H1 (cell line): Measurements from ENCODE around the gene ZNF48. TPM values are rescaled to one million over a fixed set of nuclear protein-coding genes. Genes with fewer than 3 reads are reported as not detected.

Experiments
- CTCF ChIA-PET: fragments of 300-600 bp; sonication (Branson Sonifier 250); formaldehyde crosslinking; loops from one replicate; lab custom pipeline; 2021; ENCODE audit not compliant: partially characterized antibody; lab: Charles Lee
- POLR2A ChIA-PET: fragments of 300-600 bp; sonication (Branson Sonifier 250); formaldehyde crosslinking; loops from one replicate; lab custom pipeline; 2021; ENCODE audit warnings: inconsistent platforms; ENCODE audit not compliant: partially characterized antibody; lab: Charles Lee
- DNase-seq, 2 experiments: peaks; one replicate each; pipeline versions ENCODE4 v3.0.0 to v3.0.0-alpha.2; 2010 to 2022; ENCODE audit warnings: low spot score in 2 of 2, low read depth in 1 of 2, mixed read lengths in 1 of 2
- FAIRE-seq: peaks from 2 replicates; lab custom pipeline; 2011; peaks lifted over from hg19 to GRCh38; lab: Jason Lieb, UNC
- H2AFZ ChIP-seq: 2 replicates; pipeline ENCODE4 v1.8.1; 2012; ENCODE audit warnings: low read length, inconsistent platforms
- H2AK5ac ChIP-seq: 2 replicates; pipeline ENCODE4 v1.6.1; 2013; ENCODE audit warnings: low read depth, low read length
- H2BK120ac ChIP-seq: replicated peaks from 2 replicates; pipeline ENCODE3; 2013; ENCODE audit warnings: low read depth, low read length, inconsistent platforms
- H2BK12ac ChIP-seq: 2 replicates; pipeline ENCODE4 v1.6.1; 2013; ENCODE audit warnings: low read depth, low read length
- H2BK15ac ChIP-seq: 2 replicates; pipeline ENCODE4 v1.6.1; 2013; ENCODE audit warnings: low read length
- H2BK20ac ChIP-seq: 2 replicates; pipeline ENCODE4 v1.6.1; 2013; ENCODE audit warnings: low read length
- H2BK5ac ChIP-seq: 2 replicates; pipeline ENCODE4 v1.6.1; 2013; ENCODE audit warnings: low read depth, low read length
- H3K14ac ChIP-seq: 2 replicates; pipeline ENCODE4 v1.6.1; 2013; ENCODE audit warnings: inconsistent platforms; ENCODE audit not compliant: insufficient read length
- H3K18ac ChIP-seq: 2 replicates; pipeline ENCODE4 v1.6.1; 2013; ENCODE audit warnings: low read length; ENCODE audit errors: extremely low read depth
- H3K23ac ChIP-seq: 2 replicates; pipeline ENCODE4 v1.6.1; 2013; ENCODE audit warnings: inconsistent platforms; ENCODE audit not compliant: insufficient read length
- H3K23me2 ChIP-seq: 2 replicates; pipeline ENCODE4 v1.6.1; 2013; ENCODE audit warnings: low read depth, low read length
- H3K27ac ChIP-seq: 2 replicates; pipeline ENCODE4 v1.6.1; 2011; ENCODE audit warnings: low read depth, low read length, inconsistent platforms
- H3K27me3 ChIP-seq, 4 experiments: replicated peaks in 1 of 4; 1 replicate in 1 of 4; 2 replicates in 3 of 4; pipeline versions ENCODE4 v1.6.1 to v1.8.1; 2011 to 2013; ENCODE audit warnings: low read length in 3 of 4, mild to moderate bottlenecking in 3 of 4, inconsistent platforms in 2 of 4, mixed read lengths in 2 of 4, moderate library complexity in 1 of 4; ENCODE audit not compliant: control insufficient read depth in 3 of 4, insufficient read depth in 3 of 4; ENCODE audit errors: extremely low read depth in 1 of 4
- H3K36me3 ChIP-seq, 4 experiments: 2 replicates each; pipeline versions ENCODE4 v1.6.1 to v1.8.1; 2011 to 2013; ENCODE audit warnings: mild to moderate bottlenecking in 4 of 4, low read length in 3 of 4, moderate library complexity in 2 of 4, control low read depth in 1 of 4, inconsistent platforms in 1 of 4; ENCODE audit not compliant: insufficient read depth in 4 of 4, control insufficient read depth in 2 of 4
- H3K4ac ChIP-seq: replicated peaks from 2 replicates; pipeline ENCODE3; 2013; ENCODE audit warnings: low read length, low read depth, mixed read lengths, inconsistent platforms; ENCODE audit not compliant: insufficient read length
- H3K4me1 ChIP-seq, 4 experiments: replicated peaks in 1 of 4; 1 replicate in 1 of 4; 2 replicates in 3 of 4; pipeline versions ENCODE4 v1.6.1 to v1.8.1; 2011 to 2013; ENCODE audit warnings: low read length in 3 of 4, inconsistent platforms in 2 of 4, mixed read lengths in 1 of 4; ENCODE audit not compliant: insufficient read depth in 4 of 4, control insufficient read depth in 3 of 4
- H3K4me2 ChIP-seq, 2 experiments: 2 replicates each; pipeline versions ENCODE4 v1.6.1 to v1.8.1; 2011 to 2013; ENCODE audit warnings: low read depth in 2 of 2, low read length in 2 of 2, control low read depth in 1 of 2, inconsistent platforms in 1 of 2, mild to moderate bottlenecking in 1 of 2; ENCODE audit not compliant: insufficient read depth in 1 of 2
- H3K4me3 ChIP-seq, 4 experiments: fragments of 200-600, 300-600 bp in 1 of 4; sonication (generic), shearing (Covaris generic), sonication (Bioruptor Twin) in 1 of 4; 2 replicates each; pipeline versions ENCODE4 v1.5.1 to v1.8.1; 2011 to 2016; ENCODE audit warnings: low read length in 4 of 4, low read depth in 3 of 4, control low read depth in 2 of 4, inconsistent platforms in 2 of 4, mild to moderate bottlenecking in 2 of 4, mixed read lengths in 1 of 4, moderate library complexity in 1 of 4; ENCODE audit not compliant: insufficient read depth in 2 of 4; ENCODE audit errors: extremely low read depth in 1 of 4
- H3K56ac ChIP-seq: replicated peaks from 2 replicates; pipeline ENCODE3; 2013; ENCODE audit warnings: low read depth, mild to moderate bottlenecking, mixed read lengths, low read length, inconsistent platforms; ENCODE audit not compliant: insufficient read length
- H3K79me1 ChIP-seq: 2 replicates; pipeline ENCODE4 v1.6.1; 2013; ENCODE audit warnings: low read depth, low read length, control low read depth
- H3K79me2 ChIP-seq, 2 experiments: 2 replicates each; pipeline versions ENCODE4 v1.6.1 to v1.8.1; 2012 to 2013; ENCODE audit warnings: low read length in 2 of 2, mild to moderate bottlenecking in 2 of 2, inconsistent platforms in 1 of 2; ENCODE audit not compliant: insufficient read depth in 2 of 2, control insufficient read depth in 1 of 2
- H3K9ac ChIP-seq, 4 experiments: replicated peaks in 1 of 4; 1 replicate in 1 of 4; 2 replicates in 3 of 4; pipeline versions ENCODE4 v1.6.1 to v1.8.1; 2011 to 2013; ENCODE audit warnings: low read depth in 3 of 4, low read length in 3 of 4, control low read depth in 2 of 4, mild to moderate bottlenecking in 2 of 4, moderate library complexity in 2 of 4, inconsistent platforms in 1 of 4; ENCODE audit errors: extremely low read depth in 1 of 4
- H3K9me3 ChIP-seq, 2 experiments: 2 replicates each; pipeline versions ENCODE4 v1.6.1 to v1.8.1; 2012 to 2013; ENCODE audit warnings: mild to moderate bottlenecking in 2 of 2, moderate library complexity in 2 of 2, control low read depth in 1 of 2, inconsistent platforms in 1 of 2, low read depth in 1 of 2, low read length in 1 of 2, mixed read lengths in 1 of 2; ENCODE audit not compliant: insufficient read depth in 2 of 2
- H4K20me1 ChIP-seq, 2 experiments: replicated peaks in 1 of 2; 2 replicates each; pipeline versions ENCODE3 to v1.8.1; 2011 to 2013; ENCODE audit warnings: inconsistent platforms in 2 of 2, low read length in 2 of 2, mild to moderate bottlenecking in 1 of 2; ENCODE audit not compliant: insufficient read depth in 2 of 2, control insufficient read depth in 1 of 2
- H4K5ac ChIP-seq: 2 replicates; pipeline ENCODE4 v1.6.1; 2013; ENCODE audit warnings: low read length, low read depth, mixed read lengths, inconsistent platforms; ENCODE audit not compliant: insufficient read length
- H4K8ac ChIP-seq: 2 replicates; pipeline ENCODE4 v1.8.0; 2013; ENCODE audit warnings: mild to moderate bottlenecking, moderate library complexity, low read length, inconsistent platforms; ENCODE audit not compliant: insufficient read depth; ENCODE audit errors: extremely low read depth
- H4K91ac ChIP-seq: replicated peaks from 2 replicates; pipeline ENCODE3; 2013; ENCODE audit warnings: low read length, mixed read lengths, inconsistent platforms; ENCODE audit not compliant: insufficient read length
- BACH1 ChIP-seq: IDR thresholded peaks from 2 replicates; pipeline ENCODE4 v1.6.1; 2012; ENCODE audit warnings: low read length, improper control_type of control experiment
- CTCF ChIP-seq, 3 experiments: IDR thresholded peaks; 1 replicate in 2 of 3; 2 replicates in 1 of 3; pipeline versions ENCODE4 v1.5.1 to v1.6.1; 2011; ENCODE audit warnings: low read length in 3 of 3, mild to moderate bottlenecking in 3 of 3, inconsistent platforms in 2 of 3, low read depth in 1 of 3, moderate library complexity in 1 of 3; ENCODE audit not compliant: insufficient read depth in 1 of 3; ENCODE audit errors: control extremely low read depth in 1 of 3
- HDAC2 ChIP-seq, 2 experiments: fragments of 300-600 bp in 1 of 2; sonication (generic) in 1 of 2; IDR thresholded peaks; 2 replicates each; pipeline ENCODE4 v1.6.1; 2011 to 2012; ENCODE audit warnings: low read depth in 2 of 2, low read length in 2 of 2, mild to moderate bottlenecking in 2 of 2, moderate library complexity in 2 of 2, borderline replicate concordance in 1 of 2, inconsistent platforms in 1 of 2
- NRF1 ChIP-seq: IDR thresholded peaks from 2 replicates; pipeline ENCODE4 v1.6.1; 2011; ENCODE audit warnings: mild to moderate bottlenecking, low read depth, low read length, improper control_type of control experiment
- RBBP5 ChIP-seq: IDR thresholded peaks from 2 replicates; pipeline ENCODE4 v1.7.1; 2012; ENCODE audit warnings: low read depth, mild to moderate bottlenecking, inconsistent platforms, low read length, moderate library complexity, borderline replicate concordance
- SIN3A ChIP-seq, 2 experiments: IDR thresholded peaks in 1 of 2; conservative IDR thresholded peaks in 1 of 2; 2 replicates each; pipeline ENCODE4 v1.6.1; 2011 to 2012; ENCODE audit warnings: low read length in 2 of 2, improper control_type of control experiment in 1 of 2, low read depth in 1 of 2, mild to moderate bottlenecking in 1 of 2
- SRF ChIP-seq: IDR thresholded peaks from 2 replicates; pipeline ENCODE4 v1.6.1; 2011; ENCODE audit warnings: mild to moderate bottlenecking, low read depth, low read length, moderate library complexity
- TBP ChIP-seq: IDR thresholded peaks from 2 replicates; pipeline ENCODE4 v1.6.1; 2011; ENCODE audit warnings: low read depth, low read length, improper control_type of control experiment
- WGBS, 2 experiments: shearing (Covaris generic) in 1 of 2; methylation state at CpG; one replicate each; pipeline versions ENCODE4 v1.1.6 to v1.1.7; 2013 to 2015; ENCODE audit warnings: low lambda C conversion rate in 2 of 2, mixed read lengths in 2 of 2, inconsistent platforms in 1 of 2, low coverage in 1 of 2, missing lambda C conversion rate in 1 of 2; ENCODE audit not compliant: insufficient replicate concordance in 2 of 2, insufficient coverage in 1 of 2, insufficient read length in 1 of 2; ENCODE audit errors: extremely low coverage in 1 of 2, missing lambda C conversion rate in 1 of 2; 5-methylcytosine and 5-hydroxymethylcytosine counted together
- polyA plus RNA-seq, 7 experiments: library from polyadenylated mRNA; depleted of rRNA in 3 of 7; stranded (reverse) in 5 of 7; unstranded in 2 of 7; fragments of >200 nt in 5 of 7; fragments of 200-250 nt in 2 of 7; gene quantifications; 1 replicate in 5 of 7; 2 replicates in 1 of 7; 4 replicates in 1 of 7; pipeline versions ENCODE4 v1.2.1 to v1.2.3, GENCODE V29; 2011 to 2013; ENCODE audit warnings: missing spikeins in 2 of 7, mixed read lengths in 2 of 7
- total RNA-seq: library from RNA; stranded (reverse); fragmentation: NEBNext Ultra II Directional; extraction: Animal tissue kit (Norgen Biotek cat#: 25700); gene quantifications from 2 replicates; pipeline ENCODE4 v1.2.1, GENCODE V29; 2021

ZNF48 gene
- total and polyA plus RNA-seq, 2 of the 8 experiments (the other 6 are each of a cell fraction or from before 2014, with no cell fraction given): 30.4 to 41.2 TPM

- peaks cover 0 to 16% of the 10 kb centered on the region in 2 experiments for H4K20me1 ChIP-seq
- peak overlapping the region; percentile 68; the same call in 1 of the 2 replicates for H2BK12ac ChIP-seq
- H3K23me2 ChIP-seq: peaks cover 11% of the 10 kb centered on the region
- no peak overlapping the region for H3K18ac ChIP-seq
- H3K27me3 ChIP-seq: no peaks in the 10 kb centered on the region
- H3K56ac ChIP-seq: no peak overlapping the region
- no peak overlapping the region for H2BK120ac ChIP-seq
- 0 out of 2 replicates have a peak overlapping the region, but pooled peaks have one; percentile 61 for H2BK15ac ChIP-seq
- H3K79me1 ChIP-seq: peaks cover 8% of the 10 kb centered on the region
- no peak overlapping the region for H4K91ac ChIP-seq
- no peak overlapping the region for H4K5ac ChIP-seq
- H2BK20ac ChIP-seq: no peak overlapping the region
- no peak for DNase-seq
- H3K4me3 ChIP-seq: no peak overlapping the region
- no peak overlapping the region for H3K14ac ChIP-seq
- no peaks in the 10 kb centered on the region for H3K9me3 ChIP-seq
- H3K79me2 ChIP-seq: peaks cover 0 to 22% of the 10 kb centered on the region in 2 experiments; a peak in 2 of 4 replicates
- no peak overlapping the region for H3K23ac ChIP-seq
- no peak overlapping the region for H4K8ac ChIP-seq
- POLR2A ChIA-PET: interaction anchor here (0.6 to 6.9 kb wide), 12 partner anchors 11 to 1110 kb away, joined by 3 to 79 read pairs (median 4); partner anchors contain the start of genes CD2BP2, SEPTIN1, ZNF48 and ZNF771
- H2AK5ac ChIP-seq: no peak overlapping the region
- WGBS, 2 experiments: 86% methylated on average over 6 of the region's 6 CpGs; no CpG with 5 or more reads in 1 of the 2 experiments
- peaks cover 0 to 20% (median 15%) of the 10 kb centered on the region in 4 experiments; a peak in 6 of 7 replicates for H3K4me1 ChIP-seq
- CTCF ChIA-PET: interaction anchor here (0.5 to 2.3 kb wide), 12 partner anchors 13 to 322 kb away, joined by 3 to 12 read pairs (median 4); partner anchors contain the start of genes CD2BP2, DCTPP1, ZNF48 and ZNF771
- no peak overlapping the region for H3K27ac ChIP-seq
- H2AFZ ChIP-seq: no peak overlapping the region
- peak overlapping the region in 1 of 2 experiments; percentile 40; a peak in 1 of 4 replicates for H3K4me2 ChIP-seq
- no peak overlapping the region for H2BK5ac ChIP-seq
- no peak overlapping the region for H3K4ac ChIP-seq
- H3K9ac ChIP-seq: no peak overlapping the region
- FAIRE-seq: no peak
- no peaks in the 10 kb centered on the region for H3K36me3 ChIP-seq
- TF ChIP-seq RBBP5 (no peak), TBP (no peak), SRF (no peak), HDAC2 (IDR thresholded peaks at IDR 0.05; ENCODE audit: borderline replicate concordance in 1 of 2, low read depth in 2 of 2, low read length in 2 of 2) (no peak), BACH1 (no peak), NRF1 (no peak), SIN3A (conservative IDR thresholded peaks at IDR 0.05 in 1 of 2, IDR thresholded peaks at IDR 0.05 in 1 of 2; ENCODE audit: low read depth in 1 of 2, low read length in 2 of 2) (no peak), CTCF (IDR thresholded peaks at IDR 0.05; ENCODE audit: control extremely low read depth in 1 of 3, insufficient read depth in 1 of 3, low read depth in 1 of 3, low read length in 3 of 3) (no peak)
Observed at GRCh38 chr16:30372038-30372712, 23.0 kb upstream of the ZNF48 start.
